Right atrium auricular region (tissue), 2 donors: Measurements from ENCODE around the gene S100A14. TPM values are rescaled to one million over a fixed set of nuclear protein-coding genes. Genes with fewer than 3 reads are reported as not detected.

Experiments used
- DNase-seq: peaks from one replicate; pipeline ENCODE4 v3.0.0-alpha.2; 2019; ENCODE audit warnings: low spot score
- H3K27ac ChIP-seq, 2 donors: fragments of 200-600 bp; sonication (generic); 1 replicate in 1 of 2; 2 replicates in 1 of 2; pipeline ENCODE4 v1.5.1; 2016 to 2019
- H3K27me3 ChIP-seq, 2 donors: fragments of 200-600 bp; sonication (generic); one replicate each; pipeline versions ENCODE4 v1.5.1 to v1.6.0; 2017 to 2019
- H3K36me3 ChIP-seq: fragments of 200-600 bp; sonication (generic); one replicate; pipeline ENCODE4 v1.5.1; 2016
- H3K4me1 ChIP-seq, 2 donors: fragments of 200-600 bp; sonication (generic); one replicate each; pipeline versions ENCODE4 v1.5.1 to v1.6.0; 2017 to 2019
- H3K4me3 ChIP-seq, 2 donors: fragments of 200-600 bp; sonication (generic); 1 replicate in 1 of 2; 2 replicates in 1 of 2; pipeline ENCODE4 v1.5.1; 2017 to 2019; ENCODE audit warnings: mild to moderate bottlenecking in 1 of 2, moderate library complexity in 1 of 2
- H3K9me3 ChIP-seq, 2 donors: fragments of 200-600 bp; sonication (generic); one replicate each; pipeline ENCODE4 v1.5.1; 2019
- CTCF ChIP-seq, 2 donors: fragments of 200-600 bp; sonication (generic); IDR thresholded peaks; one replicate each; pipeline ENCODE4 v1.5.1; 2019; ENCODE audit warnings: antibody characterized with exemption in 2 of 2
- total RNA-seq, 2 donors: library from RNA; depleted of rRNA; stranded (reverse); fragments of >200 nt; gene quantifications; one replicate each; pipeline ENCODE4 v1.1.0, GENCODE V29; 2016

Gene S100A14
- total RNA-seq, 2 donors from 2014 or later: 0.55 to 2.4 TPM

- no peak for DNase-seq
- Histone ChIP-seq H3K27ac (peak overlapping the region; percentile 97 to 98), H3K4me3 (peak overlapping the region; percentile 72 to 78), H3K27me3 (no peaks in the 10 kb centered on the region), H3K36me3 (peaks cover 34% of the 10 kb centered on the region), H3K9me3 (no peaks in the 10 kb centered on the region), H3K4me1 (peaks cover 0 to 13% of the 10 kb centered on the region in 2 donors)
- no peak for TF ChIP-seq CTCF (IDR thresholded peaks at IDR 0.05)
Observed at GRCh38 chr1:153659175-153659534, 43.0 kb upstream of the S100A14 start.

GRCh38 chr1:153658400-153659174 is 42.5 kb upstream of the S100A14 start, which contains the start of gene SNAPIN:
TSS of gene SNAPIN (plus strand) at chr1:153658703. CDS start at chr1:153658744, 41 bp downstream.
- peaks cover 0 to 13% of the 10 kb centered on the region in 2 donors for H3K4me1 ChIP-seq
- H3K36me3 ChIP-seq: peaks cover 29% of the 10 kb centered on the region
- peak in 1 of 2 donors; percentile 53 for TF ChIP-seq CTCF (IDR thresholded peaks at IDR 0.05)
- H3K27ac ChIP-seq: peak within 1 kb of the TSS; percentile 97 to 98
- no peaks in the 10 kb centered on the region for H3K9me3 ChIP-seq
- H3K27me3 ChIP-seq: no peaks in the 10 kb centered on the region
- DNase-seq: peak; percentile 92
- peak within 1 kb of the TSS; percentile 72 to 78 for H3K4me3 ChIP-seq

- Histone ChIP-seq H3K36me3 (no peaks in the 10 kb centered on the region), H3K4me3 (no peak overlapping the region), H3K27me3 (no peaks in the 10 kb centered on the region), H3K27ac (no peak overlapping the region), H3K9me3 (no peaks in the 10 kb centered on the region), H3K4me1 (peaks cover 0 to 13% of the 10 kb centered on the region in 2 donors)
- TF ChIP-seq CTCF (IDR thresholded peaks at IDR 0.05): no peak
- DNase-seq: no peak
Observed at GRCh38 chr1:153655333-153655732, 39.2 kb upstream of the S100A14 start.

- peak overlapping the region; percentile 11 to 59 for H3K27ac ChIP-seq
- no peak for DNase-seq
- H3K4me3 ChIP-seq: no peak overlapping the region
- H3K36me3 ChIP-seq: no peaks in the 10 kb centered on the region
- no peaks in the 10 kb centered on the region for H3K27me3 ChIP-seq
- H3K9me3 ChIP-seq: no peaks in the 10 kb centered on the region
- TF ChIP-seq CTCF (IDR thresholded peaks at IDR 0.05): no peak
- H3K4me1 ChIP-seq: peaks cover 0 to 12% of the 10 kb centered on the region in 2 donors
Observed at GRCh38 chr1:153652805-153653500, 36.8 kb upstream of the S100A14 start.

GRCh38 chr1:153651771-153652170 is 35.6 kb upstream of the S100A14 start:
- H3K4me1 ChIP-seq: peaks cover 0 to 12% of the 10 kb centered on the region in 2 donors
- no peaks in the 10 kb centered on the region for H3K27me3 ChIP-seq
- TF ChIP-seq CTCF (IDR thresholded peaks at IDR 0.05): no peak
- H3K4me3 ChIP-seq: no peak overlapping the region
- no peaks in the 10 kb centered on the region for H3K9me3 ChIP-seq
- H3K36me3 ChIP-seq: no peaks in the 10 kb centered on the region
- DNase-seq: no peak
- H3K27ac ChIP-seq: no peak overlapping the region
